Muscle of leg (tissue), 11 donors: ENCODE results near the gene ANGPT4. TPM values are rescaled to one million over a fixed set of nuclear protein-coding genes. Genes with fewer than 3 reads are reported as not detected.

ENCODE experiments used
- DNase-seq: peaks from one replicate; pipeline ENCODE4 v3.0.0; 2013
- H3K27ac ChIP-seq: one replicate; pipeline ENCODE4 v1.5.1; 2013; ENCODE audit warnings: mild to moderate bottlenecking, low read length, control low read depth
- H3K27me3 ChIP-seq: one replicate; pipeline ENCODE4 v1.6.1; 2013; ENCODE audit warnings: low read length; ENCODE audit not compliant: control insufficient read depth, insufficient read depth
- H3K36me3 ChIP-seq: one replicate; pipeline ENCODE4 v1.6.1; 2013; ENCODE audit warnings: low read length; ENCODE audit not compliant: control insufficient read depth, insufficient read depth
- H3K4me1 ChIP-seq: one replicate; pipeline ENCODE4 v1.6.1; 2013; ENCODE audit warnings: low read length; ENCODE audit not compliant: control insufficient read depth, insufficient read depth
- H3K4me3 ChIP-seq: one replicate; pipeline ENCODE4 v1.5.1; 2013; ENCODE audit warnings: low read length, control low read depth
- H3K9me3 ChIP-seq: replicated peaks from 2 replicates; pipeline ENCODE4 v1.6.1; 2013; ENCODE audit warnings: low read depth, low read length; ENCODE audit not compliant: control insufficient read depth
- WGBS: methylation state at CpG from one replicate; pipeline ENCODE4 v1.1.5; 2013; ENCODE audit warnings: missing lambda C conversion rate; ENCODE audit not compliant: insufficient coverage; 5-methylcytosine and 5-hydroxymethylcytosine counted together
- polyA plus RNA-seq, 8 donors: library from polyadenylated mRNA; unstranded; fragments of 120-200 nt; gene quantifications; one replicate each; pipeline versions ENCODE4 v1.2.1 to v1.2.3, GENCODE V29; 2013; ENCODE audit warnings: inconsistent platforms in 1 of 8, low replicate concordance in 1 of 8; ENCODE audit not compliant: insufficient read length in 8 of 8, insufficient read depth in 1 of 8
- total RNA-seq: library from RNA; stranded (reverse); fragments of 120-200 nt; gene quantifications from one replicate; pipeline ENCODE4 v1.2.4, GENCODE V29; 2013

ANGPT4 gene
- total and polyA plus RNA-seq, 9 donors = 0.03 to 0.12 (median 0.05) TPM; not detected in 1

GRCh38 chr20:890666-891057 lies 25.5 kb downstream of the ANGPT4 start:
- Histone ChIP-seq H3K27ac (no peak overlapping the region), H3K36me3 (no peaks in the 10 kb centered on the region), H3K9me3 (no peaks in the 10 kb centered on the region), H3K4me1 (no peaks in the 10 kb centered on the region), H3K4me3 (no peak overlapping the region), H3K27me3 (peaks cover 2% of the 10 kb centered on the region)
- 58% methylated on average over 6 of the region's 6 CpGs for WGBS
- no peak for DNase-seq

- H3K4me3 ChIP-seq = no peak overlapping the region
- no peaks in the 10 kb centered on the region for H3K36me3 ChIP-seq
- no peak overlapping the region for H3K27ac ChIP-seq
- H3K9me3 ChIP-seq = no peaks in the 10 kb centered on the region
- 71% methylated on average over 9 of the region's 10 CpGs for WGBS
- H3K27me3 ChIP-seq = peaks cover 6% of the 10 kb centered on the region
- H3K4me1 ChIP-seq = no peaks in the 10 kb centered on the region
- DNase-seq = no peak
These were observed 26.1 kb downstream of the ANGPT4 start for GRCh38 chr20:889932-890463.

- Histone ChIP-seq H3K27me3 (peaks cover 15% of the 10 kb centered on the region), H3K4me3 (no peak overlapping the region), H3K4me1 (no peaks in the 10 kb centered on the region), H3K36me3 (no peaks in the 10 kb centered on the region), H3K9me3 (no peaks in the 10 kb centered on the region), H3K27ac (no peak overlapping the region)
- no peak for DNase-seq
- no CpG with 5 or more reads among the region's 5 CpGs for WGBS
These were observed 27.0 kb downstream of the ANGPT4 start for GRCh38 chr20:889106-889505.

- peaks cover 21% of the 10 kb centered on the region for H3K27me3 ChIP-seq
- WGBS = 23% methylated on average over 2 of the region's 2 CpGs
- no peak overlapping the region for H3K4me3 ChIP-seq
- no peak for DNase-seq
- H3K9me3 ChIP-seq = no peaks in the 10 kb centered on the region
- no peaks in the 10 kb centered on the region for H3K36me3 ChIP-seq
- no peaks in the 10 kb centered on the region for H3K4me1 ChIP-seq
- H3K27ac ChIP-seq = no peak overlapping the region
These were observed 28.1 kb downstream of the ANGPT4 start for GRCh38 chr20:888057-888456.

- DNase-seq = no peak
- peaks cover 21% of the 10 kb centered on the region for H3K27me3 ChIP-seq
- H3K9me3 ChIP-seq = no peaks in the 10 kb centered on the region
- no peaks in the 10 kb centered on the region for H3K36me3 ChIP-seq
- no peak overlapping the region for H3K27ac ChIP-seq
- 80% methylated on average over 1 of the region's 2 CpGs for WGBS
- no peaks in the 10 kb centered on the region for H3K4me1 ChIP-seq
- no peak overlapping the region for H3K4me3 ChIP-seq
These were observed 29.0 kb downstream of the ANGPT4 start for GRCh38 chr20:887137-887536.

GRCh38 chr20:884983-885952 lies 30.9 kb downstream of the ANGPT4 start:
- peaks cover 21% of the 10 kb centered on the region for H3K27me3 ChIP-seq
- WGBS = 12% methylated on average over 33 of the region's 41 CpGs
- H3K36me3 ChIP-seq = no peaks in the 10 kb centered on the region
- H3K4me1 ChIP-seq = no peaks in the 10 kb centered on the region
- DNase-seq = peak; percentile 26
- H3K27ac ChIP-seq = no peak overlapping the region
- no peak overlapping the region for H3K4me3 ChIP-seq
- no peaks in the 10 kb centered on the region for H3K9me3 ChIP-seq

GRCh38 chr20:881783-882144 lies 34.4 kb downstream of the ANGPT4 start:
- Histone ChIP-seq H3K27ac (no peak overlapping the region), H3K4me3 (no peak overlapping the region), H3K4me1 (no peaks in the 10 kb centered on the region), H3K36me3 (no peaks in the 10 kb centered on the region), H3K27me3 (peaks cover 23% of the 10 kb centered on the region), H3K9me3 (no peaks in the 10 kb centered on the region)
- no peak for DNase-seq

- H3K27me3 ChIP-seq = peaks cover 23% of the 10 kb centered on the region
- no peaks in the 10 kb centered on the region for H3K4me1 ChIP-seq
- no peak overlapping the region for H3K27ac ChIP-seq
- H3K4me3 ChIP-seq = no peak overlapping the region
- 67% methylated on average over 9 of the region's 10 CpGs for WGBS
- DNase-seq = no peak
- no peaks in the 10 kb centered on the region for H3K9me3 ChIP-seq
- no peaks in the 10 kb centered on the region for H3K36me3 ChIP-seq
These were observed 34.9 kb downstream of the ANGPT4 start for GRCh38 chr20:881051-881782.

- Histone ChIP-seq H3K4me3 (no peak overlapping the region), H3K9me3 (no peaks in the 10 kb centered on the region), H3K27ac (no peak overlapping the region), H3K27me3 (peaks cover 13% of the 10 kb centered on the region), H3K36me3 (no peaks in the 10 kb centered on the region), H3K4me1 (no peaks in the 10 kb centered on the region)
- DNase-seq = no peak
- WGBS = 65% methylated on average over 4 of the region's 4 CpGs
These were observed 36.5 kb downstream of the ANGPT4 start for GRCh38 chr20:879626-880025.
